NCI-H2196 (cell line): ENCODE measurements around the gene CEBPG.
A peak's percentile ranks its signal among the peaks of the same experiment; 100 is the strongest.

Experiments used
- DNase-seq: peaks from one replicate; lab custom pipeline; 2025; ENCODE audit not compliant: unreplicated experiment; lab: John Stamatoyannopoulos, UW

Gene CEBPG

GRCh38 chr19:33381101-33381500 is 7.6 kb downstream of the CEBPG start:
- DNase-seq: no peak

- no peak for DNase-seq
Measured at GRCh38 chr19:33382006-33382405, 8.5 kb downstream of the CEBPG start.

- DNase-seq: no peak
Measured at GRCh38 chr19:33382982-33383381, 9.5 kb downstream of the CEBPG start.

- DNase-seq: no peak
Measured at GRCh38 chr19:33383720-33384292, 10.3 kb downstream of the CEBPG start.

GRCh38 chr19:33384983-33385382 is 11.5 kb downstream of the CEBPG start:
- DNase-seq: no peak

GRCh38 chr19:33385956-33386355 is 12.4 kb downstream of the CEBPG start:
- DNase-seq: peak; percentile 16

- DNase-seq: no peak
Measured at GRCh38 chr19:33386361-33386858, 12.9 kb downstream of the CEBPG start.

GRCh38 chr19:33387351-33388230 is 14.1 kb downstream of the CEBPG start:
- no peak for DNase-seq

GRCh38 chr19:33388231-33388724 is 14.8 kb downstream of the CEBPG start:
- no peak for DNase-seq

GRCh38 chr19:33388725-33389420 is 15.4 kb downstream of the CEBPG start:
- DNase-seq: no peak

- no peak for DNase-seq
Measured at GRCh38 chr19:33389421-33390100, 16.1 kb downstream of the CEBPG start.

- no peak for DNase-seq
Measured at GRCh38 chr19:33390101-33390907, 16.8 kb downstream of the CEBPG start.

GRCh38 chr19:33390908-33391630 is 17.6 kb downstream of the CEBPG start:
- DNase-seq: no peak

- DNase-seq: no peak
Measured at GRCh38 chr19:33391631-33392249, 18.2 kb downstream of the CEBPG start.

- no peak for DNase-seq
Measured at GRCh38 chr19:33392341-33393285, 19.1 kb downstream of the CEBPG start.

- no peak for DNase-seq
Measured at GRCh38 chr19:33393286-33394005, 19.9 kb downstream of the CEBPG start.

GRCh38 chr19:33394006-33394722 is 20.7 kb downstream of the CEBPG start:
- no peak for DNase-seq
